Measurements from ENCODE around the gene NDST4. TPM values are rescaled to one million over a fixed set of nuclear protein-coding genes. Genes with fewer than 3 reads are reported as not detected.

Gene NDST4
- total RNA-seq, result 0.14 TPM
- polyA plus RNA-seq, result 0.05 TPM
- long read RNA-seq, donor 1, result 0 reads
- long read RNA-seq, donor 2, result 0 reads
- long read RNA-seq, donor 3, result 0 reads
- long read RNA-seq, donor 4, result 0 reads
- long read RNA-seq, donor 5, result 0 reads
- long read RNA-seq, donor 6, result 0 reads
- long read RNA-seq, donor 7, result 0 reads
- long read RNA-seq, donor 8, result 0 reads
- long read RNA-seq, donor 9, result 0 reads
- long read RNA-seq, donor 10, result 0 reads

DNA sequence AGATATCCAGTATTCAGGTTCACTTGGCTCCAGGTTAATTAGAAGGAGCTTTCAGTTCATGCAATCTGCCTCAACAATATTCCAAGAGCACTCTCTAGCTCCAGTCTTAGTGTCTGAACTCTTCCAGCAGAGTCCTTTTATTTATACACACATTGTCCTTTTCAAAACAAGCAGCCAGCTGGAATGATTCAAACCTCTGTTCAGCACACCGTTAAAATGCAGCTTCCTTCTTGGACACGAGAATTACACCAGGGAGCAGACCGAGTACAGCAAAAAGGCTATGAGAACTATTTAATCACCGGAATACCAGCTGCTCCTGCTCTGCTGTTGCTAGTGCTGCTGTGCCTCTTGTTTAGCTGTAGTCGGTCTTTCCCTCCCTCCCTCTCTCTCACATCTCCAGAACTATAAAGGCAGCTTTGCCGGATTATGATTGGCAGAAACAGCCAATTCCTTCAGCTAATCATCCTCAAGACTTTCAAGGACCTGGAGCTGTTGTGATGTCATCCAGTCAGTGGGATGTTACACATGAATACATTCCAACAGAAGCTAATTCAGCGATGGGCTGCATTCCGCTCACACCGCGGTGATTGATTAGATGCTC lies at the start of gene NDST4:
TSS of gene NDST4 (minus strand) at position 115 of the 601 bp plus-strand sequence. CDS start 36,584 bp downstream, outside the sequence.
- Histone ChIP-seq H3K4me1 (ENCODE audit: control insufficient read depth in 2 of 2, insufficient read depth in 2 of 2, low read length in 2 of 2) (no peaks in the 10 kb centered on the region), H3K27me3 (ENCODE audit: control insufficient read depth in 2 of 2, insufficient read depth in 1 of 2, low read length in 1 of 2) (no peaks in the 10 kb centered on the region), H3K27ac (ENCODE audit: low read depth in 1 of 2, low read length in 1 of 2) (no peak within 1 kb of the TSS), H3K36me3 (ENCODE audit: control insufficient read depth in 2 of 2, insufficient read depth in 2 of 2, low read length in 1 of 2) (no peaks in the 10 kb centered on the region), H3K4me3 (ENCODE audit: low read length in 2 of 2) (no peak within 1 kb of the TSS), H3K9me3 (ENCODE audit: control insufficient read depth in 2 of 2, insufficient read depth in 1 of 2, low read length in 1 of 2) (no peaks in the 10 kb centered on the region)
- no peak for DNase-seq (ENCODE audit: low read depth in 6 of 9, low spot score in 9 of 9)
- 80% methylated on average over 10 of the region's 10 CpGs for WGBS

DNA sequence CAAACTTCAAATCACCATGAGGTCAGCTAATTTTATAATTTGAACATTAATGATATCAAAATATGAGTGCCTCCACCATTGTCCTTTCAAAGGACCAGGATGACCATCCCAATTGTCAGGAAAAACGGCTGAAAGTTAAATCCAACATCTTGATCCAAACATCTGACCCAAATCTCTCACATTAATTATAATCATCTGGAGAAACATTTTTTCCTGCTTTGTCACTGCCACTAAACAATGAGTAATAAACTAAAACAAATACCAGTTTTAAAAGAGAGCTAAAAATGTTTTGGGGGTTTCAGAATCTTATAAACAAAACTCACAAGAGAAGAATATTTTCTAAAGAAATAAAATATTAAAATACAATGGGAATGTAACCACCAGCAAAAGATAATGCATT lies 45.7 kb upstream of the NDST4 start:
- Histone ChIP-seq H3K36me3 (ENCODE audit: control insufficient read depth in 2 of 2, insufficient read depth in 2 of 2, low read length in 1 of 2) (no peaks in the 10 kb centered on the region), H3K9me3 (ENCODE audit: control insufficient read depth in 2 of 2, insufficient read depth in 1 of 2, low read length in 1 of 2) (no peaks in the 10 kb centered on the region), H3K27ac (ENCODE audit: low read depth in 1 of 2, low read length in 1 of 2) (no peak overlapping the region), H3K4me1 (ENCODE audit: control insufficient read depth in 2 of 2, insufficient read depth in 2 of 2, low read length in 2 of 2) (no peaks in the 10 kb centered on the region), H3K27me3 (ENCODE audit: control insufficient read depth in 2 of 2, insufficient read depth in 1 of 2, low read length in 1 of 2) (no peaks in the 10 kb centered on the region), H3K4me3 (ENCODE audit: low read length in 2 of 2) (no peak overlapping the region)
- 89% methylated on average over 1 of the region's 1 CpG for WGBS
- DNase-seq (ENCODE audit: low read depth in 6 of 9, low spot score in 9 of 9), result no peak

- Histone ChIP-seq H3K9me3 (ENCODE audit: control insufficient read depth in 2 of 2, insufficient read depth in 1 of 2, low read length in 1 of 2) (no peaks in the 10 kb centered on the region), H3K4me3 (ENCODE audit: low read length in 2 of 2) (no peak overlapping the region), H3K4me1 (ENCODE audit: control insufficient read depth in 2 of 2, insufficient read depth in 2 of 2, low read length in 2 of 2) (no peaks in the 10 kb centered on the region), H3K27ac (ENCODE audit: low read depth in 1 of 2, low read length in 1 of 2) (no peak overlapping the region), H3K36me3 (ENCODE audit: control insufficient read depth in 2 of 2, insufficient read depth in 2 of 2, low read length in 1 of 2) (no peaks in the 10 kb centered on the region), H3K27me3 (ENCODE audit: control insufficient read depth in 2 of 2, insufficient read depth in 1 of 2, low read length in 1 of 2) (no peaks in the 10 kb centered on the region)
- DNase-seq (ENCODE audit: low read depth in 6 of 9, low spot score in 9 of 9), result no peak
- WGBS, result 97% methylated on average over 2 of the region's 2 CpGs
Observed at GRCh38 chr4:115158296-115158695, 44.9 kb upstream of the NDST4 start.

DNA sequence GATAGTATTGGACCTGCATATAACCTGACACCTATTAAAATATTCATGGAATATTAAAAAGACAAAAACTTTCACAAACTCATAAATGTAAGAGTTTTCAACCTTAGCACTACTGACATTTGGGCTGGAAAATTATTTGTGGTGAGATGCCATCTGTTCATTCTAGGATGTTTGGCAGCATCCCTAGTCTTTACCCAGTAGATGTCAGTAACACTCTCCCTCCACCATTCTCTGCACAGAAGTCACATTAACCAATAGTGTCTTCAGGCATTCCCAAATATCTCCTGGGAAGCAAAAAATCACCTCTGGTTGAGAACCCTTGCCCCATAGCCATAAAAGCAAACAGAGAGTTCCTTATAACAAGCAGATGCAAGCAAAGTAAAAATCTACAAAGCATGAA lies 41.4 kb upstream of the NDST4 start:
- Histone ChIP-seq H3K9me3 (ENCODE audit: control insufficient read depth in 2 of 2, insufficient read depth in 1 of 2, low read length in 1 of 2) (no peaks in the 10 kb centered on the region), H3K4me3 (ENCODE audit: low read length in 2 of 2) (no peak overlapping the region), H3K27ac (ENCODE audit: low read depth in 1 of 2, low read length in 1 of 2) (no peak overlapping the region), H3K4me1 (ENCODE audit: control insufficient read depth in 2 of 2, insufficient read depth in 2 of 2, low read length in 2 of 2) (no peaks in the 10 kb centered on the region), H3K27me3 (ENCODE audit: control insufficient read depth in 2 of 2, insufficient read depth in 1 of 2, low read length in 1 of 2) (no peaks in the 10 kb centered on the region), H3K36me3 (ENCODE audit: control insufficient read depth in 2 of 2, insufficient read depth in 2 of 2, low read length in 1 of 2) (no peaks in the 10 kb centered on the region)
- DNase-seq (ENCODE audit: low read depth in 6 of 9, low spot score in 9 of 9), result no peak

GRCh38 chr4:115152965-115153364 lies 39.5 kb upstream of the NDST4 start:
- Histone ChIP-seq H3K9me3 (ENCODE audit: control insufficient read depth in 2 of 2, insufficient read depth in 1 of 2, low read length in 1 of 2) (no peaks in the 10 kb centered on the region), H3K36me3 (ENCODE audit: control insufficient read depth in 2 of 2, insufficient read depth in 2 of 2, low read length in 1 of 2) (no peaks in the 10 kb centered on the region), H3K27me3 (ENCODE audit: control insufficient read depth in 2 of 2, insufficient read depth in 1 of 2, low read length in 1 of 2) (no peaks in the 10 kb centered on the region)

DNA sequence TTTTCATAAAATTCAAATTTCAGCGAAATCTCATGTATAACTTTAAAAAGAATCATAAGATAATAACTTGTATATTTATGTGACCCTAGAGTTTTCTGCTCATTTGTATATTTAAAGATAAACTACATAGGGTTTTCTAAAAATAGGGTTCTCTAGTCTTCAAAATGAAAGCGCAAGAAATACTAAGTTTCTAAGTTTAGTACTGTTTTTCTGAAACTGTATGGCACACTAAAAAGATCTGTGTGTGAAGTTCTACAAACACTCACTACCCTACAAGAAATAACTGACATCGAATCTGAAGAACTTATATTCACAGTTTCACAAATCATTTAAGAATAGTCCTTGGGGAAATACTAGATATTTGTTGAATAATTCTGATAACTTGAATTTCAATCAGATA lies 38.7 kb upstream of the NDST4 start:
- no peak overlapping the region for H3K27ac ChIP-seq (ENCODE audit: low read depth in 1 of 2, low read length in 1 of 2)
- 95% methylated on average over 3 of the region's 3 CpGs for WGBS
- H3K4me1 ChIP-seq (ENCODE audit: control insufficient read depth in 2 of 2, insufficient read depth in 2 of 2, low read length in 2 of 2), result no peaks in the 10 kb centered on the region
- H3K4me3 ChIP-seq (ENCODE audit: low read length in 2 of 2), result no peak overlapping the region
- H3K9me3 ChIP-seq (ENCODE audit: control insufficient read depth in 2 of 2, insufficient read depth in 1 of 2, low read length in 1 of 2), result no peaks in the 10 kb centered on the region
- H3K27me3 ChIP-seq (ENCODE audit: control insufficient read depth in 2 of 2, insufficient read depth in 1 of 2, low read length in 1 of 2), result no peaks in the 10 kb centered on the region
- H3K36me3 ChIP-seq (ENCODE audit: control insufficient read depth in 2 of 2, insufficient read depth in 2 of 2, low read length in 1 of 2), result no peaks in the 10 kb centered on the region
- no peak for DNase-seq (ENCODE audit: low read depth in 6 of 9, low spot score in 9 of 9)

More at GRCh38 chr4:115152965-115153364, 39.5 kb upstream of the NDST4 start:
- DNase-seq (ENCODE audit: low read depth in 6 of 9, low spot score in 9 of 9), result no peak
- no peak overlapping the region for H3K27ac ChIP-seq (ENCODE audit: low read depth in 1 of 2, low read length in 1 of 2)
- H3K4me3 ChIP-seq (ENCODE audit: low read length in 2 of 2), result no peak overlapping the region
- no peaks in the 10 kb centered on the region for H3K4me1 ChIP-seq (ENCODE audit: control insufficient read depth in 2 of 2, insufficient read depth in 2 of 2, low read length in 2 of 2)

- 90% methylated on average over 7 of the region's 7 CpGs for WGBS
- Histone ChIP-seq H3K27me3 (ENCODE audit: control insufficient read depth in 2 of 2, insufficient read depth in 1 of 2, low read length in 1 of 2) (no peaks in the 10 kb centered on the region), H3K4me3 (ENCODE audit: low read length in 2 of 2) (no peak overlapping the region), H3K27ac (ENCODE audit: low read depth in 1 of 2, low read length in 1 of 2) (no peak overlapping the region), H3K9me3 (ENCODE audit: control insufficient read depth in 2 of 2, insufficient read depth in 1 of 2, low read length in 1 of 2) (no peaks in the 10 kb centered on the region), H3K36me3 (ENCODE audit: control insufficient read depth in 2 of 2, insufficient read depth in 2 of 2, low read length in 1 of 2) (no peaks in the 10 kb centered on the region), H3K4me1 (ENCODE audit: control insufficient read depth in 2 of 2, insufficient read depth in 2 of 2, low read length in 2 of 2) (no peaks in the 10 kb centered on the region)
- peak in 1 of 9 donors; percentile 6 for DNase-seq (ENCODE audit: low read depth in 6 of 9, low spot score in 9 of 9)
Observed at GRCh38 chr4:115149106-115149505, 35.7 kb upstream of the NDST4 start.

GRCh38 chr4:115145393-115146160 lies 32.2 kb upstream of the NDST4 start:
- Histone ChIP-seq H3K27ac (ENCODE audit: low read depth in 1 of 2, low read length in 1 of 2) (no peak overlapping the region), H3K9me3 (ENCODE audit: control insufficient read depth in 2 of 2, insufficient read depth in 1 of 2, low read length in 1 of 2) (no peaks in the 10 kb centered on the region), H3K27me3 (ENCODE audit: control insufficient read depth in 2 of 2, insufficient read depth in 1 of 2, low read length in 1 of 2) (no peaks in the 10 kb centered on the region), H3K4me3 (ENCODE audit: low read length in 2 of 2) (no peak overlapping the region), H3K4me1 (ENCODE audit: control insufficient read depth in 2 of 2, insufficient read depth in 2 of 2, low read length in 2 of 2) (no peaks in the 10 kb centered on the region), H3K36me3 (ENCODE audit: control insufficient read depth in 2 of 2, insufficient read depth in 2 of 2, low read length in 1 of 2) (no peaks in the 10 kb centered on the region)
- peak in 1 of 9 donors; percentile 9 for DNase-seq (ENCODE audit: low read depth in 6 of 9, low spot score in 9 of 9)
- WGBS, result 87% methylated on average over 3 of the region's 3 CpGs

DNA sequence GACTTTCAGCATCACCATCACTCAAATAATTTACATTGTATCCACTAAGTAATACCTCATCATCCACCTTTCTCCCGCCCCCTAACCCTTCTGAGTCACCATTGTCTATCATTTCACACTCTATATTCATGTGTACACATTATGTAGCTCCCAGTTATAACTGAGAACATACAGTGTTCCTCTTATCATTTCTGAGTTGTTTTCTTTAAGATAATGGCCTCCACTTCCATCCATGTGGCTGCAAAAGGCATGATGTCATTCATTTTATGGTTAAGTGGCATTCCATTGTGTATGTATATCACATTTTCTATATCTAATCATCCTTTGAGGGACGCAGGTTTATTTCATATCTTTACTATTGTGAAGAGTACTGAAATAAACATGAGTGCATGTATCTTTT lies 14.6 kb upstream of the NDST4 start:
- Histone ChIP-seq H3K4me3 (ENCODE audit: low read length in 2 of 2) (no peak overlapping the region), H3K27me3 (ENCODE audit: control insufficient read depth in 2 of 2, insufficient read depth in 1 of 2, low read length in 1 of 2) (no peaks in the 10 kb centered on the region), H3K4me1 (ENCODE audit: control insufficient read depth in 2 of 2, insufficient read depth in 2 of 2, low read length in 2 of 2) (no peaks in the 10 kb centered on the region), H3K36me3 (ENCODE audit: control insufficient read depth in 2 of 2, insufficient read depth in 2 of 2, low read length in 1 of 2) (no peaks in the 10 kb centered on the region), H3K27ac (ENCODE audit: low read depth in 1 of 2, low read length in 1 of 2) (no peak overlapping the region), H3K9me3 (ENCODE audit: control insufficient read depth in 2 of 2, insufficient read depth in 1 of 2, low read length in 1 of 2) (no peaks in the 10 kb centered on the region)
- WGBS, result 95% methylated on average over 2 of the region's 2 CpGs
- no peak for DNase-seq (ENCODE audit: low read depth in 6 of 9, low spot score in 9 of 9)
